DMS53 treated with DMSO at 0.1 percent for 48 hours (cell line): ENCODE data around the gene ZCWPW2.

ENCODE experiments used
- DNase-seq: peaks from one replicate; lab custom pipeline; 2025; ENCODE audit not compliant: unreplicated experiment; lab: John Stamatoyannopoulos, UW

ZCWPW2 gene

GRCh38 chr3:28575100-28575745 is 226.7 kb downstream of the ZCWPW2 start:
- no peak for DNase-seq
